GM12875 (cell line): ENCODE measurements around the gene TPRG1L.

Experiments
- H3K4me3 ChIP-seq: one replicate; pipeline ENCODE4 v1.5.1; 2011; ENCODE audit warnings: low read depth, low read length, control low read depth
- CTCF ChIP-seq: IDR thresholded peaks from 2 replicates; pipeline ENCODE4 v1.5.1; 2011; ENCODE audit warnings: low read depth, mild to moderate bottlenecking, control low read depth, inconsistent platforms, low read length, moderate library complexity, borderline replicate concordance; ENCODE audit not compliant: insufficient read depth

TPRG1L gene

GRCh38 chr1:3642919-3643675, 18.3 kb downstream of the TPRG1L start:
- TF ChIP-seq CTCF: no peak
- no peak overlapping the region for H3K4me3 ChIP-seq

- H3K4me3 ChIP-seq: no peak overlapping the region
- TF ChIP-seq CTCF: no peak
These were observed 19.5 kb downstream of the TPRG1L start for GRCh38 chr1:3644273-3644672.

- H3K4me3 ChIP-seq: no peak overlapping the region
- no peak for TF ChIP-seq CTCF
These were observed 20.4 kb downstream of the TPRG1L start for GRCh38 chr1:3645247-3645646.

DNA sequence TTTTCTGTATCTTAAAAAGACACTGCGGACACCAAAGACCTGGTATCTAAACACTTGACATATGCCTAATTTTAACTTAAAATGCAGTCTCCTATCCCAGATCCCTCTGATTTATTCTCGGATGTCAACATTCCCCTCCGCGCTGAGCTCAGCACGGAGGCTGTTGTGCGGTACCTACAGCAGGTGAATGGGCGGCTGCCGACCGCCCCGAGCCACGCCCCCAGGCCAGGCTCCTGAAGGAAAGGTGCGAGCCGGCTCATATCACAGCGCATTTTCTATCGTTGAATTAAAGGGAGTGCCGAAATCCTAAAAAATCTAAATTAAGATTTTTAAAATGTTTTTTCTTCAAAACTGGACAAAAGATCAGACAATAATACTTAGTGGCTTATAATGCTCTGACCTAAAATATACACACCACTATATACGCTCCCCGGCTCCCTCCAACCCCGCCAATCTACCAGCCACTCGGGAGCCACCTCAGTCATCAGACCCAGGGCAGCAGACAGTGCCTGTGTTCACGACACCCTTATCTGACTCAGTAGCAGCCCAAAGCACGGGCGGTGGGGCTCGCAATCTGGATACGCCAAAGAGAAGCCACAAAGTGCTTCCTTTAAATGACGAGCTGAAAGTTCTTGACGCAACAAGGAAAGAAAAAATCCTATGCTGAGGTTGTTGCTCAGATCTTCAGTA, 21.0 kb downstream of the TPRG1L start:
- H3K4me3 ChIP-seq: no peak overlapping the region
- TF ChIP-seq CTCF: no peak

- no peak for TF ChIP-seq CTCF
- no peak overlapping the region for H3K4me3 ChIP-seq
These were observed 21.8 kb downstream of the TPRG1L start for GRCh38 chr1:3646596-3646995.

DNA sequence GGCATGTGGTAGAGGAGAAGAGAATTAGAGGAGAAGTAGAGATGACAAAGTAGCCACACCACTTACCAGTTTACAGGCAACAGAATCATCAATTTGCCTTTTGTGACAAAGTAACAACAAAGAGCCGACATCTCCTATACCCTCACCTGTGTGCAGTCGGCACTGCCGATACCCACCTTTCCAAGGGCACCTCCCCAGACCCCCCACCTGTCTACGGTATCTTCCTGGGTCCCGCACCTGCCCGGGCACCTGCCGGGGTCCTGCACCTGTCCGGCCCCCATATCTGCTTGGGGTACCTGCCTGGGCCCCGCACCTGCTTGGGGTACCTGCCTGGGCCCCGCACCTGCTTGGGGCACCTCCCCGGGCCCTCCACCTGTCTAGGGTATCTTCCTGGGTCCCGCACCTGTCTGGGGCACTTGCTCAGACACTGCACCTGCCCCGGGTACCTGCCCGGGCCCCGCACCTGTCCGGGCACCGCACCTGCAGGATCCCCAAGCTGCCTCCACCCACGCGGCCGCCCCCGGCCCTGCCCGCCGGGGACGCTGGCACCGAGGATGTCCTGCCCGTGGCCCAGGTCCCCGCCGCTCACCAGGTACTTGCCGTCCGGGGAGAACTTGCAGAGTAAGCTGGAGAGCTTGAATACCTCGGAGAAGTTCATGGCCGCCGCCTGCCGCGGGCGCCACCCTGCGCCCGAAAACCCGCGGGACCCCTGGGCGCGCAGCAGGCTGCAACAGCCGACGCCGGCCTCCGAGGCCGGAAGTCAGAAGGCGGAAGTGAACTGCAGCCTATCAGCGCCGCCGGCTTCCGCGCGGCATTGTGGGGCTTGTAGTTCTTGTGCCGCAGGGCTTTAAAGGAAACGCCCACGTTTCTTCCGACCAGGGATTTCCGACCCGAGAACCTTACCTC, 24.8 kb downstream of the TPRG1L start, which contains the start of gene WRAP73:
TSS of gene WRAP73 (minus strand) at position 762 of the 906 bp plus-strand sequence. CDS start at position 658, 104 bp downstream.
- H3K4me3 ChIP-seq: peak within 1 kb of the TSS; percentile 91
- peak; percentile 26; the same call in 1 of the 2 replicates for TF ChIP-seq CTCF
